Nephron (organoid): Measurements from ENCODE around the gene CMC1.
"Not testable (repeated sequence)": the region's sequence is repeated elsewhere in the genome, so short reads cannot be mapped to it uniquely, and the experiment has no call there.

Source experiments
- H3K27ac Mint-ChIP-seq, 3 experiments: 2 replicates each; pipeline ENCODE4 v1.8.0; 2020; ENCODE audit warnings: mixed read lengths in 3 of 3, mild to moderate bottlenecking in 2 of 3, moderate library complexity in 1 of 3
- H3K27me3 Mint-ChIP-seq: 2 replicates; pipeline ENCODE4 v1.8.0; 2021; ENCODE audit warnings: low read depth, mild to moderate bottlenecking, moderate library complexity, mixed read lengths
- H3K36me3 Mint-ChIP-seq: 2 replicates; pipeline ENCODE4 v1.8.0; 2020; ENCODE audit warnings: low read depth, mixed read lengths
- H3K4me1 Mint-ChIP-seq: 2 replicates; pipeline ENCODE4 v1.8.0; 2020; ENCODE audit warnings: mixed read lengths
- H3K4me3 Mint-ChIP-seq, 3 experiments: 2 replicates each; pipeline ENCODE4 v1.8.0; 2020; ENCODE audit warnings: mild to moderate bottlenecking in 3 of 3, mixed read lengths in 3 of 3, moderate library complexity in 2 of 3
- H3K9me3 Mint-ChIP-seq: 2 replicates; pipeline ENCODE4 v1.8.0; 2020; ENCODE audit warnings: mixed read lengths
- CTCF ChIP-seq, 3 experiments: fragments of 200-600 bp; sonication (generic); IDR thresholded peaks; one replicate each; pipeline ENCODE4 v1.5.0; 2021; ENCODE audit warnings: antibody characterized with exemption in 3 of 3; ENCODE audit not compliant: unreplicated experiment in 3 of 3

Gene CMC1

DNA sequence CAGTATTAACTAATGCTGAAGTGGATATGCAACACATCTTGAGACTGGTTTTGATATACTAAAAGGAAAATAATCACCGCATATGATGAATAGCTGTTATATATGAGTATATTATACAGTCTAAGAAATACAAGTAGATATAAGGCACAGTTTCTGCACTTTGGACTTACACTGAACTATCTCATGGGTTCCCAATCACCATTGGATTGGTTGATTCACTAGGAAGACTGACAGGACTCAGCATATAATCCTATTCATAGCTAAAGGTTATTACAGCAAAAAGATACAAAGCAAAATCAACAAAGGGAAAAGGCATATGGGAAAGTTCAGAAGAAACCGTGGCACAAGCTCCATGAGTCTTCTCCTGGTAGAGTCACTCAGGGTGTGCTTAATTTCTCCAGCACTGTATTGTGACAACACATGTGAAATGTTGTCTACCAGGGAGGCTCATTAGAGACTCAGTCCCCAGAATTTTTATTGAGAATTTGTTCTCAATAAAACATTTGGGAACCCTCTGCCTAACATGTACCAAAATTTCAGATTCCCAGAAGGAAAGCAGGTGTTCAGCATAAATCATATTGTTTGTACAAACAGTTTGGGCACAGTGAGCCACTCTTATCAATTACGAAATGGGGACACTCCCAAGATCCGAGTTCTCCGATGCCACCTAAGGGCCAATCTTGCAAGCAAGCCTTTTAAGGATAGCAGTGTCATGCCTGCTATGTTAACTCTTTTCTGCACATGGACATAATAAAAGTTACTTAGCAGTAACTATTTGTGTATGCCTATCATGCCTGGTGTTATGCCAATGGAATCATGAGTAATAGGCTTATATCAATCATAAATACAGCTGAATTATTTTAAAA is 26.8 kb downstream of the CMC1 start:
- TF ChIP-seq CTCF (IDR thresholded peaks at IDR 0.05; ENCODE audit: unreplicated experiment in 3 of 3) = no peak
- H3K36me3 Mint-ChIP-seq = peaks cover 56% of the 10 kb centered on the region
- H3K9me3 Mint-ChIP-seq = peaks cover 22% of the 10 kb centered on the region
- H3K4me3 Mint-ChIP-seq = no peak overlapping the region
- no peak overlapping the region for H3K27ac Mint-ChIP-seq
- H3K4me1 Mint-ChIP-seq = no peaks in the 10 kb centered on the region
- no peaks in the 10 kb centered on the region for H3K27me3 Mint-ChIP-seq

DNA sequence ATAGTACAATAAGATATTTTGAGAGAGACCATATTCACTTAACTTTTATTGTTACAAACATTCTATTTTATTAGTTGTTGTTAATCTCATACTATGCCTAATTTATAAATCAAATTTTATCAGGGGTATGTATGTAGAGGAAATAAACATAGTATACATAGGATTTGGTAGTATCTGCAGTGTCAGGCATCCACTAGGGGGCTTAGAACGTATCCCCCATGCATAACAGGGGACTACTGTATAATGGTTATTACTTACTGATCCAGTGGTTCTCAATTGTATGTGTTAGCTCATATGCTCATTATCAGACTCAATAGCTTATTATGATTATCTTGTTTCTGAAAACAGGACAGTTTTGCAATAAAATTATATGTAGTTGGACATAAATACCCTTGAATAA is 27.6 kb downstream of the CMC1 start:
- Mint-ChIP-seq H3K36me3 (peaks cover 59% of the 10 kb centered on the region), H3K4me3 (no peak overlapping the region), H3K9me3 (peaks cover 29% of the 10 kb centered on the region), H3K27me3 (no peaks in the 10 kb centered on the region), H3K27ac (no peak overlapping the region), H3K4me1 (no peaks in the 10 kb centered on the region)
- no peak for TF ChIP-seq CTCF (IDR thresholded peaks at IDR 0.05; ENCODE audit: unreplicated experiment in 3 of 3)

- H3K4me1 Mint-ChIP-seq, H3K4me3 Mint-ChIP-seq, H3K27me3 Mint-ChIP-seq, H3K27ac Mint-ChIP-seq: not testable (repeated sequence)
- H3K9me3 Mint-ChIP-seq = peaks cover 36% of the 10 kb centered on the region
- H3K36me3 Mint-ChIP-seq = peaks cover 63% of the 10 kb centered on the region
Measured at GRCh38 chr3:28269884-28270283, 28.5 kb downstream of the CMC1 start.

- Mint-ChIP-seq H3K36me3 (peaks cover 74% of the 10 kb centered on the region), H3K4me1 (no peaks in the 10 kb centered on the region), H3K27me3 (no peaks in the 10 kb centered on the region), H3K9me3 (peaks cover 38% of the 10 kb centered on the region), H3K27ac (no peak overlapping the region), H3K4me3 (no peak overlapping the region)
- no peak for TF ChIP-seq CTCF (IDR thresholded peaks at IDR 0.05; ENCODE audit: unreplicated experiment in 3 of 3)
Measured at GRCh38 chr3:28273837-28274236, 32.4 kb downstream of the CMC1 start.

DNA sequence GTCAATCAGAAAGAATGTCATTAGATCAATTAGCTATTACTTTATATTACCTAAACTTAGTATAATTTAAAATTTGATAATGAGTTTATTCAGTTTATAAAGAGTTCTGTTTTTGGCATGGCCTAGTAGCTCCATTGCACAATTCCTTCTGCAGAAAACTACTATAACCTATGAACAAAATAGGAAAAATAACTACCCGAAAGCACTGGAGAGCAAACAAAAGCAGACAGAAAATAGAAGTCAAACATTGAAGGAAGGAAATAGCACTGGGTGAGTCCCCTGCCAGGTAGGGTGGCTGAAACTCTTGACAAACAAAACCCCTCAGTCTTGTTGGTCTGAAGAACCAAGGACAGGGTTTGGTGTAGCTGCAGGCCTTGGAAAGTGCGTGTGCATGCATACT is 37.5 kb downstream of the CMC1 start:
- Mint-ChIP-seq H3K4me3 (no peak overlapping the region), H3K4me1 (no peaks in the 10 kb centered on the region), H3K27me3 (no peaks in the 10 kb centered on the region), H3K9me3 (peaks cover 9% of the 10 kb centered on the region), H3K27ac (no peak overlapping the region), H3K36me3 (peaks cover 27% of the 10 kb centered on the region)
- TF ChIP-seq CTCF (IDR thresholded peaks at IDR 0.05; ENCODE audit: unreplicated experiment in 3 of 3) = no peak

GRCh38 chr3:28279770-28280169 is 38.4 kb downstream of the CMC1 start:
- H3K27ac Mint-ChIP-seq = no peak overlapping the region
- H3K36me3 Mint-ChIP-seq = peaks cover 18% of the 10 kb centered on the region
- no peak overlapping the region for H3K4me3 Mint-ChIP-seq
- no peaks in the 10 kb centered on the region for H3K4me1 Mint-ChIP-seq
- H3K27me3 Mint-ChIP-seq = no peaks in the 10 kb centered on the region
- H3K9me3 Mint-ChIP-seq = peaks cover 3% of the 10 kb centered on the region
- no peak for TF ChIP-seq CTCF (IDR thresholded peaks at IDR 0.05; ENCODE audit: unreplicated experiment in 3 of 3)
